ENCODE measurements around the gene MRPL39. TPM values are rescaled to one million over a fixed set of nuclear protein-coding genes. Genes with fewer than 3 reads are reported as not detected.

The MRPL39 gene
- total RNA-seq, 6 experiments from 2014 or later: 25.3 to 34.1 (median 31.7) TPM

- TF ChIP-seq, protein P1, sequence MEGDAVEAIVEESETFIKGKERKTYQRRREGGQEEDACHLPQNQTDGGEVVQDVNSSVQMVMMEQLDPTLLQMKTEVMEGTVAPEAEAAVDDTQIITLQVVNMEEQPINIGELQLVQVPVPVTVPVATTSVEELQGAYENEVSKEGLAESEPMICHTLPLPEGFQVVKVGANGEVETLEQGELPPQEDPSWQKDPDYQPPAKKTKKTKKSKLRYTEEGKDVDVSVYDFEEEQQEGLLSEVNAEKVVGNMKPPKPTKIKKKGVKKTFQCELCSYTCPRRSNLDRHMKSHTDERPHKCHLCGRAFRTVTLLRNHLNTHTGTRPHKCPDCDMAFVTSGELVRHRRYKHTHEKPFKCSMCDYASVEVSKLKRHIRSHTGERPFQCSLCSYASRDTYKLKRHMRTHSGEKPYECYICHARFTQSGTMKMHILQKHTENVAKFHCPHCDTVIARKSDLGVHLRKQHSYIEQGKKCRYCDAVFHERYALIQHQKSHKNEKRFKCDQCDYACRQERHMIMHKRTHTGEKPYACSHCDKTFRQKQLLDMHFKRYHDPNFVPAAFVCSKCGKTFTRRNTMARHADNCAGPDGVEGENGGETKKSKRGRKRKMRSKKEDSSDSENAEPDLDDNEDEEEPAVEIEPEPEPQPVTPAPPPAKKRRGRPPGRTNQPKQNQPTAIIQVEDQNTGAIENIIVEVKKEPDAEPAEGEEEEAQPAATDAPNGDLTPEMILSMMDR (IDR thresholded peaks at IDR 0.05): no peak
- no peak for DNase-seq
- H3K27me3 Mint-ChIP-seq (ENCODE audit: insufficient read depth): peaks cover 14% of the 10 kb centered on the region
- no peaks in the 10 kb centered on the region for H3K4me1 Mint-ChIP-seq (ENCODE audit: low read depth)
- no peaks in the 10 kb centered on the region for H3K9me3 Mint-ChIP-seq
- H3K36me3 Mint-ChIP-seq (ENCODE audit: low read depth): no peaks in the 10 kb centered on the region
- no peak overlapping the region for H3K27ac Mint-ChIP-seq
- no peak overlapping the region for H3K4me3 Mint-ChIP-seq
Observed at GRCh38 chr21:25625036-25625435, 17.8 kb upstream of the MRPL39 start.

GRCh38 chr21:25624511-25624910, 17.2 kb upstream of the MRPL39 start:
- peaks cover 12% of the 10 kb centered on the region for H3K27me3 Mint-ChIP-seq (ENCODE audit: insufficient read depth)
- H3K4me3 Mint-ChIP-seq: no peak overlapping the region
- no peaks in the 10 kb centered on the region for H3K4me1 Mint-ChIP-seq (ENCODE audit: low read depth)
- no peaks in the 10 kb centered on the region for H3K36me3 Mint-ChIP-seq (ENCODE audit: low read depth)
- H3K27ac Mint-ChIP-seq: no peak overlapping the region
- TF ChIP-seq, protein P1 (IDR thresholded peaks at IDR 0.05): no peak
- no peak for DNase-seq
- no peaks in the 10 kb centered on the region for H3K9me3 Mint-ChIP-seq

DNA sequence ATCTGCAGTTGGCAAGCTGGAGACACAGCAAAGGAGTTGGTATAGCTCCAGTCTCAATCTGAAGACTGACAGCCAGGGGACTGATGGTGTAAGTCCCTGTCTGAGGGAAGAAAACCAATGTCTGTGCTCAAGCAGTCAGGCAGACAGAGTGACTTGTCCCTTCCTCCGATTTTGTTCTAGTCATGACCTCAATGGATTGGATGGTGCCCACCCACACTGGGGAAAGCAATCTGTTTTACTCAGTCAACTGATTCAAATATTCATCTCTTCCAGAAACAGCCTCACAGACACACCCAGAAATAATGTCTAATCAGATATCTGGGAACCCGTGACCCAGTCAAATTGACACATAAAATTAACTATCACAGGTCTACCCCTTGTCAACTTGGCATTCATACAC, 11.9 kb upstream of the MRPL39 start:
- no peaks in the 10 kb centered on the region for H3K9me3 Mint-ChIP-seq
- no peak for DNase-seq
- no peaks in the 10 kb centered on the region for H3K36me3 Mint-ChIP-seq (ENCODE audit: low read depth)
- H3K4me1 Mint-ChIP-seq (ENCODE audit: low read depth): no peaks in the 10 kb centered on the region
- H3K27ac Mint-ChIP-seq: no peak overlapping the region
- TF ChIP-seq, protein P1 (IDR thresholded peaks at IDR 0.05): no peak
- H3K27me3 Mint-ChIP-seq (ENCODE audit: insufficient read depth): peaks cover 25% of the 10 kb centered on the region
- H3K4me3 Mint-ChIP-seq: no peak overlapping the region

- H3K27ac Mint-ChIP-seq: no peak overlapping the region
- TF ChIP-seq, protein P1 (IDR thresholded peaks at IDR 0.05): no peak
- H3K4me1 Mint-ChIP-seq (ENCODE audit: low read depth): no peaks in the 10 kb centered on the region
- H3K4me3 Mint-ChIP-seq: no peak overlapping the region
- no peaks in the 10 kb centered on the region for H3K36me3 Mint-ChIP-seq (ENCODE audit: low read depth)
- no peak for DNase-seq
- no peaks in the 10 kb centered on the region for H3K9me3 Mint-ChIP-seq
- peaks cover 19% of the 10 kb centered on the region for H3K27me3 Mint-ChIP-seq (ENCODE audit: insufficient read depth)
Observed at GRCh38 chr21:25615880-25616279, 8.6 kb upstream of the MRPL39 start.

DNA sequence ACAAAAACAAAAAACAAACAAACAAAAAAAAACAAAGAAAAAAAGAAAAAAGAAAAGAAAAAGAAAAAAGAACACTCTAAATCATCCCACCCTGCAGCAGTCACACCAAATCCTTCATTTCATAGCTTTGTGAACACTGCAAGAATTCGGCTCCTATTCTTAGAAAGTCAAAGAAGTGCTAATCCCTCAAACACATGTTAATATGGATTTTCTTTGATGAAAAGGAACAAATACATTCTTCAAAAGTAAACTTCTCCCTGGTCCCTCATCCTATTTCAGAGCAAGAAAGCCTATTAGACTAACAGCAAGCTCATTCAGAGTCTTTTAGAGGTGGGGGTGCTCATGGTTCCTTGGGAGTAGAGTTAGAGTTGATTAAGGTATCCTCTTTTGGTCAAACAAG, 7.2 kb upstream of the MRPL39 start:
- Mint-ChIP-seq H3K36me3 (ENCODE audit: low read depth) (no peaks in the 10 kb centered on the region), H3K27me3 (ENCODE audit: insufficient read depth) (peaks cover 15% of the 10 kb centered on the region), H3K27ac (no peak overlapping the region), H3K9me3 (no peaks in the 10 kb centered on the region), H3K4me1 (ENCODE audit: low read depth) (no peaks in the 10 kb centered on the region), H3K4me3 (no peak overlapping the region)
- DNase-seq: no peak
- TF ChIP-seq, protein P1 (IDR thresholded peaks at IDR 0.05): no peak

Data from HFFc6 (cell line).